Adrenal gland (tissue), 5 donors: ENCODE measurements around the gene SELENOK.

Experiments
- POLR2A ChIP-seq, 2 donors: fragments of 450-650 bp; IDR thresholded peaks; one replicate each; pipeline ENCODE4 v1.6.1; 2017; ENCODE audit warnings: antibody characterized with exemption in 2 of 2, mild to moderate bottlenecking in 2 of 2, moderate library complexity in 1 of 2
- TF ChIP-seq, protein P1 (sequence below), 6 experiments: fragments of 450-650 bp in 4 of 6; fragments of 200-600 bp in 2 of 6; sonication (generic) in 1 of 6; IDR thresholded peaks; 1 replicate in 5 of 6; 2 replicates in 1 of 6; pipeline versions ENCODE4 v1.5.1 to v1.8.0; 2016 to 2021; ENCODE audit warnings: antibody characterized with exemption in 6 of 6, mild to moderate bottlenecking in 2 of 6, moderate library complexity in 1 of 6
- donor health status: DM: no; HTN: no; CAD: no.

DNA sequence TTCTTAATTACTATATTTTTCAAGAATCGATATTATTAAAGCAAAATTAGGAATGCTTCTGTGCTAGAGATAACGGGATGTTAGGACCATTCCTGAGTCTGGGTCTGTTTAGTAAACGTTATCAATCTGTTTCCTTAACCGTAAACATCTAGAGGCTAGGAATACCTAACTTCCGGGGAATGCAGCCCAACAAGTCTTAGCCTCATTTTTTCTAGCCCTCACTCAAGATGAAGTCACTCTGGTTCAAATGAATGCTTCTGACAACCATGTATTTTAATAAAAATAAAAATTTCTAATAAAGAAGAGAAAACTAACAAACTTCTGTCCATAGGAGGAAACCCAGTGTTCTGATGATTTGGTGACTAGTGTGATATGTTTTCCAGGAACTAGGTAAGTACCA is 11.1 kb upstream of the SELENOK start:
- TF ChIP-seq POLR2A (IDR thresholded peaks at IDR 0.05): no peak
- TF ChIP-seq, protein P1, sequence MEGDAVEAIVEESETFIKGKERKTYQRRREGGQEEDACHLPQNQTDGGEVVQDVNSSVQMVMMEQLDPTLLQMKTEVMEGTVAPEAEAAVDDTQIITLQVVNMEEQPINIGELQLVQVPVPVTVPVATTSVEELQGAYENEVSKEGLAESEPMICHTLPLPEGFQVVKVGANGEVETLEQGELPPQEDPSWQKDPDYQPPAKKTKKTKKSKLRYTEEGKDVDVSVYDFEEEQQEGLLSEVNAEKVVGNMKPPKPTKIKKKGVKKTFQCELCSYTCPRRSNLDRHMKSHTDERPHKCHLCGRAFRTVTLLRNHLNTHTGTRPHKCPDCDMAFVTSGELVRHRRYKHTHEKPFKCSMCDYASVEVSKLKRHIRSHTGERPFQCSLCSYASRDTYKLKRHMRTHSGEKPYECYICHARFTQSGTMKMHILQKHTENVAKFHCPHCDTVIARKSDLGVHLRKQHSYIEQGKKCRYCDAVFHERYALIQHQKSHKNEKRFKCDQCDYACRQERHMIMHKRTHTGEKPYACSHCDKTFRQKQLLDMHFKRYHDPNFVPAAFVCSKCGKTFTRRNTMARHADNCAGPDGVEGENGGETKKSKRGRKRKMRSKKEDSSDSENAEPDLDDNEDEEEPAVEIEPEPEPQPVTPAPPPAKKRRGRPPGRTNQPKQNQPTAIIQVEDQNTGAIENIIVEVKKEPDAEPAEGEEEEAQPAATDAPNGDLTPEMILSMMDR (IDR thresholded peaks at IDR 0.05): no peak
